Upper lobe of right lung (tissue), 1 donor: ENCODE results near the gene TPCN2. TPM values are rescaled to one million over a fixed set of nuclear protein-coding genes. Genes with fewer than 3 reads are reported as not detected.
A peak's percentile ranks its signal among the peaks of the same experiment; 100 is the strongest.

Experiments used
- ATAC-seq: fragments of 200-7000 bp; cut with Tn5 transposase; one replicate; pipeline ENCODE4 v1.9.1; 2020; ENCODE audit warnings: mild to moderate bottlenecking, moderate library complexity
- DNase-seq: peaks from one replicate; pipeline ENCODE4 v3.0.0-alpha.2; 2020
- H3K27ac ChIP-seq: fragments of 200-600 bp; one replicate; pipeline ENCODE4 v1.8.0; 2022
- H3K27me3 ChIP-seq: fragments of 200-600 bp; one replicate; pipeline ENCODE4 v1.8.0; 2022; ENCODE audit warnings: mild to moderate bottlenecking
- H3K36me3 ChIP-seq: fragments of 200-600 bp; one replicate; pipeline ENCODE4 v1.8.0; 2022
- H3K4me1 ChIP-seq: fragments of 200-600 bp; one replicate; pipeline ENCODE4 v1.8.0; 2022
- H3K4me3 ChIP-seq: fragments of 200-600 bp; one replicate; pipeline ENCODE4 v1.8.0; 2022; ENCODE audit warnings: mild to moderate bottlenecking
- H3K9me3 ChIP-seq: fragments of 200-600 bp; one replicate; pipeline ENCODE4 v1.8.0; 2022
- CTCF ChIP-seq: fragments of 200-600 bp; IDR thresholded peaks from one replicate; pipeline ENCODE4 v1.8.0; 2022; ENCODE audit warnings: antibody characterized with exemption
- intact Hi-C: fragments of 100-400 bp; cut with DNase I; formaldehyde crosslinking; loops from one replicate; pipeline ENCODE4 v1.11.0; 2022
- total RNA-seq: library from RNA; stranded (reverse); fragmentation: NEBNext Ultra II Directional; extraction: Animal tissue kit (Norgen Biotek cat#: 25700); gene quantifications from one replicate; pipeline ENCODE4 v1.2.1, GENCODE V29; 2021
- donor health status: DM: no; HTN: yes; CAD: no; lungs with severe emphysema.

TPCN2 gene
- total RNA-seq, 1 donor from 2014 or later, result 16.6 TPM

GRCh38 chr11:69102732-69103615 lies 54.2 kb downstream of the TPCN2 start:
- Histone ChIP-seq H3K36me3 (no peaks in the 10 kb centered on the region), H3K27ac (no peak overlapping the region), H3K4me1 (peaks cover 16% of the 10 kb centered on the region), H3K27me3 (peaks cover 11% of the 10 kb centered on the region), H3K9me3 (no peaks in the 10 kb centered on the region), H3K4me3 (no peak overlapping the region)
- no peak for TF ChIP-seq CTCF
- no peak for DNase-seq
- no peak for ATAC-seq
- intact Hi-C loops, result loop anchor here (5.0 to 10.0 kb wide), 2 partner anchors 192 to 544 kb away; partner anchors contain the start of gene MYEOV

GRCh38 chr11:69104212-69104855 lies 55.6 kb downstream of the TPCN2 start:
- H3K9me3 ChIP-seq, result no peaks in the 10 kb centered on the region
- intact Hi-C loops, result loop anchor here (5.0 to 10.0 kb wide), 2 partner anchors 190 to 543 kb away; partner anchors contain the start of gene MYEOV
- no peak for TF ChIP-seq CTCF
- no peak overlapping the region for H3K27ac ChIP-seq
- no peak overlapping the region for H3K4me3 ChIP-seq
- H3K4me1 ChIP-seq, result peaks cover 16% of the 10 kb centered on the region
- peaks cover 11% of the 10 kb centered on the region for H3K27me3 ChIP-seq
- DNase-seq (no peak), ATAC-seq (no peak)
- H3K36me3 ChIP-seq, result no peaks in the 10 kb centered on the region

GRCh38 chr11:69104856-69105395 lies 56.2 kb downstream of the TPCN2 start:
- DNase-seq (no peak), ATAC-seq (no peak)
- H3K4me3 ChIP-seq, result no peak overlapping the region
- H3K27ac ChIP-seq, result no peak overlapping the region
- H3K4me1 ChIP-seq, result peaks cover 16% of the 10 kb centered on the region
- TF ChIP-seq CTCF, result no peak
- no peaks in the 10 kb centered on the region for H3K36me3 ChIP-seq
- no peaks in the 10 kb centered on the region for H3K9me3 ChIP-seq
- peaks cover 11% of the 10 kb centered on the region for H3K27me3 ChIP-seq
- intact Hi-C loops, result loop anchor here (5.0 to 10.0 kb wide), 2 partner anchors 190 to 542 kb away; partner anchors contain the start of gene MYEOV

- H3K27ac ChIP-seq, result no peak overlapping the region
- TF ChIP-seq CTCF, result no peak
- H3K36me3 ChIP-seq, result no peaks in the 10 kb centered on the region
- H3K9me3 ChIP-seq, result no peaks in the 10 kb centered on the region
- no peak for ATAC-seq
- H3K27me3 ChIP-seq, result peaks cover 7% of the 10 kb centered on the region
- DNase-seq, result no peak
- no peak overlapping the region for H3K4me3 ChIP-seq
- intact Hi-C loops, result loop anchor here (10.0 kb wide), 1 partner anchor 189 kb away; the partner anchor contains the start of gene MYEOV
- peaks cover 16% of the 10 kb centered on the region for H3K4me1 ChIP-seq
Measured at GRCh38 chr11:69105461-69106030, 56.8 kb downstream of the TPCN2 start.

DNA sequence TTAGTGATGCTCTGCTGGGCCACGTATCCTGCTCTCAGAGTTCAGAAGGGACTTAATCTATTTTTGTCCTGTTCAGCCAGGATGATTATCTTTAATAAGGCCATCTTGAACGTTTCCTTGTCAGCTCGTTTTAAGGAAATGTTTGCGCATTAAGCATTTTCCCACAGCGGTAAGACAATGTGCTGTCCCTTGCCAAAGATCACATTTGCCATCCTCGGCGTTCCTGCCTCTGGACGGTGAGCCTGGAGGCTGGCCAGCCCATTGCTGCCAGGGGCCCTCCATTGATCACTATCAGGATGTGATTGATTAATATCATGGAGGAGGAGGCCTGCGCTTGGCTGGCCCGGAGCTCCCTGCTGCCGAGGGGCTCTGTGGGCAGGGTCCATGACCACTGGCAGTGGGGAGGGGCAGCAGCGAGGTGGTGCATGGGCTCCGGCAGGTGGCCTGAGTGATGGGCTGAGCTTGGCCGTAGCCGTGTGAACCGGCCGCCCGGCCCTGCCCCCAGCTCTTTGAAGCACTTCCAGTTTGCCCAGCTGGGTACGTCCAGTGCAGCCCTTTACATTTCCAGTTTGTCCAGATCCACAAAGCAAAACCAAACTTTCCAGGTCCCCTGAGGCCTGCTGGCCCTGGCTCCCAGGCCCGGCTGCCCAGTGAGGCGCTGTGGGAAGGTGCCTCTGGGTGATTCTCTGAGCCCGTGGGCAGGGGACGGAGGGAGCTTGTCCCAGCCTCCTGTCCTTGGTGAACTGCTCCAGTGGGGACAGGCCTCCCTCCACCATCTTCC lies 57.5 kb downstream of the TPCN2 start:
- no peaks in the 10 kb centered on the region for H3K36me3 ChIP-seq
- H3K27me3 ChIP-seq, result no peaks in the 10 kb centered on the region
- TF ChIP-seq CTCF, result no peak
- peaks cover 16% of the 10 kb centered on the region for H3K4me1 ChIP-seq
- no peaks in the 10 kb centered on the region for H3K9me3 ChIP-seq
- no peak overlapping the region for H3K4me3 ChIP-seq
- H3K27ac ChIP-seq, result no peak overlapping the region
- DNase-seq (peak; percentile 80), ATAC-seq (peak; percentile 63)
- intact Hi-C loops, result loop anchor here (10.0 kb wide), 1 partner anchor 189 kb away; the partner anchor contains the start of gene MYEOV
